ENCODE measurements around the gene UBN2. TPM values are rescaled to one million over a fixed set of nuclear protein-coding genes. Genes with fewer than 3 reads are reported as not detected.

The UBN2 gene
- polyA plus RNA-seq, 1 donor (not counting 4 experiments of a cell fraction or from before 2014, with no cell fraction given): 3.0 TPM

DNA sequence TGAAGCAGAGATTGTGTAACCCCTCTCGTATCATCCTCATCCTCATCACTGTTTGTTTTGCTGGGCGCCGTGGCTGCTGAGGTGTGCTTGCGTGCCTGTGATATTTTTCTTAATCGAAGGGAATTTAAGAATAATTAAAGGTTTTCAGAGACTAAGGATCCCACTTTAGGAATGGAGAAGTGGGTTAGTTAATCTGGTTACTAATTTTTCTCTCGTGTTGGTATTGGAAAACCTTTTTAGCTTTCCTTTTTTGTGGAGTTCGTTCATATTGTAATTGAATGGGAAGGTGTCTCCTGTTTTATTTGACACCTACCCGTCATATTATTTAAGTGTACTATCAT, 1.3 kb downstream of the UBN2 start:
- TF ChIP-seq, protein P1, sequence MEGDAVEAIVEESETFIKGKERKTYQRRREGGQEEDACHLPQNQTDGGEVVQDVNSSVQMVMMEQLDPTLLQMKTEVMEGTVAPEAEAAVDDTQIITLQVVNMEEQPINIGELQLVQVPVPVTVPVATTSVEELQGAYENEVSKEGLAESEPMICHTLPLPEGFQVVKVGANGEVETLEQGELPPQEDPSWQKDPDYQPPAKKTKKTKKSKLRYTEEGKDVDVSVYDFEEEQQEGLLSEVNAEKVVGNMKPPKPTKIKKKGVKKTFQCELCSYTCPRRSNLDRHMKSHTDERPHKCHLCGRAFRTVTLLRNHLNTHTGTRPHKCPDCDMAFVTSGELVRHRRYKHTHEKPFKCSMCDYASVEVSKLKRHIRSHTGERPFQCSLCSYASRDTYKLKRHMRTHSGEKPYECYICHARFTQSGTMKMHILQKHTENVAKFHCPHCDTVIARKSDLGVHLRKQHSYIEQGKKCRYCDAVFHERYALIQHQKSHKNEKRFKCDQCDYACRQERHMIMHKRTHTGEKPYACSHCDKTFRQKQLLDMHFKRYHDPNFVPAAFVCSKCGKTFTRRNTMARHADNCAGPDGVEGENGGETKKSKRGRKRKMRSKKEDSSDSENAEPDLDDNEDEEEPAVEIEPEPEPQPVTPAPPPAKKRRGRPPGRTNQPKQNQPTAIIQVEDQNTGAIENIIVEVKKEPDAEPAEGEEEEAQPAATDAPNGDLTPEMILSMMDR (optimal IDR thresholded peaks at IDR 0.05 in 1 of 3, IDR thresholded peaks at IDR 0.05 in 1 of 3, conservative IDR thresholded peaks at IDR 0.05 in 1 of 3; ENCODE audit: extremely low read depth in 1 of 3, insufficient read depth in 2 of 3, low read length in 3 of 3): no peak
- no peak for TF ChIP-seq EZH2 (IDR thresholded peaks at IDR 0.05; ENCODE audit: low read length)
- H3K27ac ChIP-seq (ENCODE audit: control insufficient read depth, insufficient read depth, low read length): peak overlapping the region; percentile 45
- peak overlapping the region; percentile 54 to 96 (median 89) for H3K4me3 ChIP-seq (ENCODE audit: control insufficient read depth in 2 of 3, extremely low read depth in 1 of 3, insufficient read depth in 2 of 3, low read depth in 1 of 3, low read length in 3 of 3)
- FAIRE-seq: no peak
- peaks cover 21% of the 10 kb centered on the region for H3K79me2 ChIP-seq (ENCODE audit: control insufficient read depth, insufficient read depth, low read length)
- peaks cover 15% of the 10 kb centered on the region for H3K4me1 ChIP-seq (ENCODE audit: control insufficient read depth, extremely low read depth, insufficient read depth, low read length)
- H2AFZ ChIP-seq (ENCODE audit: control insufficient read depth, low read length): no peak overlapping the region
- no peaks in the 10 kb centered on the region for H3K9me1 ChIP-seq (ENCODE audit: control insufficient read depth, extremely low read depth, insufficient read depth, low read length)
- peak overlapping the region; percentile 94 for H3K9ac ChIP-seq (ENCODE audit: control insufficient read depth, extremely low read depth, insufficient read depth, low read length)
- no peak for DNase-seq (ENCODE audit: low read depth, low spot score)
- peak overlapping the region; percentile 72 for H3K4me2 ChIP-seq (ENCODE audit: control insufficient read depth, extremely low read depth, insufficient read depth, low read depth, low read length)
- H3K9me3 ChIP-seq (ENCODE audit: control insufficient read depth, low read depth, low read length): no peaks in the 10 kb centered on the region
- H3K36me3 ChIP-seq (ENCODE audit: control insufficient read depth in 2 of 2, extremely low read depth in 1 of 2, insufficient read depth in 2 of 2, low read length in 2 of 2): peaks cover 0 to 1% of the 10 kb centered on the region in 2 experiments
- dilution Hi-C loops (cut with MboI; ENCODE audit: extremely low pct_ligation_motif_present, low sequenced_read_pairs): no loop called here
- H3K27me3 ChIP-seq (ENCODE audit: control insufficient read depth, extremely low read depth, insufficient read depth, low read length): no peaks in the 10 kb centered on the region
- no peaks in the 10 kb centered on the region for H4K20me1 ChIP-seq (ENCODE audit: control insufficient read depth, extremely low read depth, insufficient read depth, low read length)

DNA sequence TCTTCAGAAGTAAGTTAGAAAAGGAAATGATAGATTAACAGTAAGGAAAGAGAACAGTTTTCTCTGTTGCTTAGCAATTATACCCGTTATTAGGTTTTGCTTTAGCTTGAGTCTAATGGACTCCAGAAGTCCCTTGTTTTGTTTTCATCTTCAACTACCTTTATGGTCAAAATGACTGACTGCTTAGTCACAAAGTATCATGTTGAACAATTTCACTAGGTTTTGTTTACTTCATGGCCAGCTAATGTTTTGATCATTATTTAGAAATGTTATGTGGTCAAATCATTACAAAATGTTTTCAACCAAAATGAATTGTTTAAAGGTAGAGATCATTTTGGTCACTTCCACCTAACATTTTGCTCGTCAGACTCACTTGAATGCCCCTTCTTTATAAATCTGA, 1.9 kb downstream of the UBN2 start:
- peaks cover 21% of the 10 kb centered on the region for H3K79me2 ChIP-seq (ENCODE audit: control insufficient read depth, insufficient read depth, low read length)
- dilution Hi-C loops (cut with MboI; ENCODE audit: extremely low pct_ligation_motif_present, low sequenced_read_pairs): no loop called here
- no peaks in the 10 kb centered on the region for H3K9me3 ChIP-seq (ENCODE audit: control insufficient read depth, low read depth, low read length)
- no peak overlapping the region for H2AFZ ChIP-seq (ENCODE audit: control insufficient read depth, low read length)
- peak overlapping the region; percentile 94 for H3K9ac ChIP-seq (ENCODE audit: control insufficient read depth, extremely low read depth, insufficient read depth, low read length)
- no peaks in the 10 kb centered on the region for H4K20me1 ChIP-seq (ENCODE audit: control insufficient read depth, extremely low read depth, insufficient read depth, low read length)
- no peak for FAIRE-seq
- H3K27ac ChIP-seq (ENCODE audit: control insufficient read depth, insufficient read depth, low read length): peak overlapping the region; percentile 45
- no peaks in the 10 kb centered on the region for H3K27me3 ChIP-seq (ENCODE audit: control insufficient read depth, extremely low read depth, insufficient read depth, low read length)
- TF ChIP-seq, protein P1 (optimal IDR thresholded peaks at IDR 0.05 in 1 of 3, IDR thresholded peaks at IDR 0.05 in 1 of 3, conservative IDR thresholded peaks at IDR 0.05 in 1 of 3; ENCODE audit: extremely low read depth in 1 of 3, insufficient read depth in 2 of 3, low read length in 3 of 3): no peak
- no peak for TF ChIP-seq EZH2 (IDR thresholded peaks at IDR 0.05; ENCODE audit: low read length)
- peaks cover 15% of the 10 kb centered on the region for H3K4me1 ChIP-seq (ENCODE audit: control insufficient read depth, extremely low read depth, insufficient read depth, low read length)
- H3K4me2 ChIP-seq (ENCODE audit: control insufficient read depth, extremely low read depth, insufficient read depth, low read depth, low read length): peak overlapping the region; percentile 72
- no peaks in the 10 kb centered on the region for H3K9me1 ChIP-seq (ENCODE audit: control insufficient read depth, extremely low read depth, insufficient read depth, low read length)
- DNase-seq (ENCODE audit: low read depth, low spot score): peak; percentile 28
- peaks cover 1 to 4% of the 10 kb centered on the region in 2 experiments for H3K36me3 ChIP-seq (ENCODE audit: control insufficient read depth in 2 of 2, extremely low read depth in 1 of 2, insufficient read depth in 2 of 2, low read length in 2 of 2)
- H3K4me3 ChIP-seq (ENCODE audit: control insufficient read depth in 2 of 3, extremely low read depth in 1 of 3, insufficient read depth in 2 of 3, low read depth in 1 of 3, low read length in 3 of 3): peak overlapping the region in 2 of 3 experiments; percentile 54 to 89

Measured in keratinocyte (primary cell).